GM19239 (cell line): Measurements from ENCODE around the gene TXLNA.

ENCODE experiments used
- DNase-seq: peaks from one replicate; pipeline ENCODE4 v3.0.0; 2011; ENCODE audit warnings: low spot score; ENCODE audit not compliant: insufficient read length
- FAIRE-seq: peaks from 2 replicates; lab custom pipeline; 2011; peaks lifted over from hg19 to GRCh38; lab: Jason Lieb, UNC

TXLNA gene

GRCh38 chr1:32240140-32240951 is 60.9 kb downstream of the TXLNA start:
- FAIRE-seq (peak; percentile 68), DNase-seq (peak; percentile 41)

- FAIRE-seq (peak; percentile 51), DNase-seq (peak; percentile 53)
Measured at GRCh38 chr1:32241001-32241763, 61.7 kb downstream of the TXLNA start.

GRCh38 chr1:32242341-32242851 is 62.9 kb downstream of the TXLNA start:
- DNase-seq = no peak
- FAIRE-seq = peak; percentile 51

GRCh38 chr1:32246888-32247273 is 67.4 kb downstream of the TXLNA start, which contains the start of gene FAM167B:
FAM167B (plus strand) TSS chr1:32247222; CDS start chr1:32247422, 200 bp downstream.
- no peak for FAIRE-seq

GRCh38 chr1:32247452-32247851 is 68.0 kb downstream of the TXLNA start:
- FAIRE-seq (no peak), DNase-seq (no peak)

More at GRCh38 chr1:32246888-32247273, 67.4 kb downstream of the TXLNA start, which contains the start of gene FAM167B:
- no peak for DNase-seq
